ENCODE measurements around the gene KHNYN.

KHNYN gene

GRCh38 chr14:24439257-24439656 is 9.5 kb downstream of the KHNYN start:
- Histone ChIP-seq H3K4me1 (ENCODE audit: control insufficient read depth in 2 of 2, insufficient read depth in 1 of 2, low read depth in 1 of 2, low read length in 2 of 2) (peaks cover 3 to 11% of the 10 kb centered on the region in 2 donors), H2AK5ac (ENCODE audit: low read depth, low read length) (no peak overlapping the region), H3K4me3 (ENCODE audit: low read length in 2 of 2) (no peak overlapping the region), H2BK5ac (ENCODE audit: low read length) (no peak overlapping the region), H4K91ac (ENCODE audit: low read depth, low read length, poor library complexity) (no peak overlapping the region), H3K14ac (ENCODE audit: low read length) (no peak overlapping the region), H2AFZ (ENCODE audit: low read length) (no peak overlapping the region), H3K36me3 (replicated peaks in 1 of 2; ENCODE audit: control insufficient read depth in 2 of 2, insufficient read depth in 2 of 2, low read length in 2 of 2) (peaks cover 28 to 58% of the 10 kb centered on the region in 2 donors), H2BK15ac (ENCODE audit: low read length) (no peak overlapping the region), H2BK120ac (ENCODE audit: low read depth, low read length) (no peak overlapping the region), H3K18ac (ENCODE audit: low read length) (no peak overlapping the region), H3K9me3 (replicated peaks in 1 of 2; ENCODE audit: control insufficient read depth in 2 of 2, insufficient read depth in 1 of 2, low read depth in 1 of 2, low read length in 2 of 2) (no peaks in the 10 kb centered on the region), H3K9ac (ENCODE audit: low read depth, low read length, poor library complexity) (no peak overlapping the region), H3K4me2 (ENCODE audit: insufficient read depth, low read length, poor library complexity, severe bottlenecking) (no peak overlapping the region), H3K27ac (replicated peaks; ENCODE audit: low read length) (no peak overlapping the region), H3K4ac (ENCODE audit: low read length) (no peak overlapping the region), H3K27me3 (ENCODE audit: control insufficient read depth in 3 of 3, insufficient read depth in 3 of 3, low read depth in 1 of 3, low read length in 3 of 3) (no peaks in the 10 kb centered on the region), H3K79me1 (ENCODE audit: low read depth, low read length) (no peaks in the 10 kb centered on the region), H2BK12ac (ENCODE audit: low read length) (no peak overlapping the region), H4K8ac (ENCODE audit: low read depth, low read length) (no peak overlapping the region), H3K23ac (ENCODE audit: low read depth, low read length, poor library complexity) (no peak overlapping the region)
- DNase-seq (ENCODE audit: low spot score), result no peak
- no CpG with 5 or more reads among the region's 1 CpG for WGBS, 2 donors (ENCODE audit: extremely low coverage in 2 of 2, insufficient read length in 2 of 2, insufficient replicate concordance in 1 of 2)

GRCh38 chr14:24439830-24440605 is 10.3 kb downstream of the KHNYN start:
- Histone ChIP-seq H3K4me1 (ENCODE audit: control insufficient read depth in 2 of 2, insufficient read depth in 1 of 2, low read depth in 1 of 2, low read length in 2 of 2) (peaks cover 3 to 11% of the 10 kb centered on the region in 2 donors), H4K8ac (ENCODE audit: low read depth, low read length) (no peak overlapping the region), H2BK15ac (ENCODE audit: low read length) (no peak overlapping the region)

DNA sequence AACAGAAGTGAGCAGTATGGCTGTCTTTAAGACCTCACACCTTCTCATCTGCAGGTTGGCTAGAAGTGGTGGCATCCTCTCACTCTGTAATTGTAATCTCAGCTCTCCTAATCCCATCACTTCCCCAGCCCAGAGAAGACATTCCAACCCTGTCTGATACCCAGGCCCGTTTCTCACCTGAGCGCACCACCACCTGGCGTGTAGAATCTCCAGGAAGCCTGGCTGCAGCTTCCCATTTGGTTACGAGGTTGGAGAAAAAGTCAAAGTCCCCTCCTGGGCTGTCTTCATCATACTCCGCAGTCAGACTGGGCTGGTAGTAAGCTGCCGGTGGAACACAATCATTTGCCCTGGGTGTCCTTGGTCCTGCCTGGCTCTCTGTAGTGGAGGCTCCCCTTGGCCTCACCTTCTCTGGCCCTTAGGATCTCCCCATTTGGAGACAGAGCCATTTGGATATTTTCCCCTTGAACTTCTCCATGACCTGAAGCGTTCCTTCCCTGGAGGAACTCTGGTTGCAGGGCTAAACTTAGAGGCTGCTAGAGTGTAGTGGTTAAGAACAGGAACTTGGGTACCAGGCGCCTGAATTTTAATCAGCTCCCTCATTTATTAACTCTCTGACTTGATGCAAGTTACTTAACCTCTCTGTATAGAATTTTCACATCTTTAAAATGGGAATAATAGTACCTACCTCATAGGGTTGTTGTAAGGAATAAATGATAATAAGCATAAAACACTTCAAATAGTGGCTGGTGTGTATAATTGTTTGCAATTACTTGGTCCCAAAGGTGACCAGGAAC is 11.0 kb downstream of the KHNYN start:
- no peak overlapping the region for H2BK12ac ChIP-seq (ENCODE audit: low read length)
- no peak overlapping the region for H2BK15ac ChIP-seq (ENCODE audit: low read length)
- peak overlapping the region in 1 of 2 donors; percentile 80 for H3K4me3 ChIP-seq (ENCODE audit: low read length in 2 of 2)
- H3K9me3 ChIP-seq (replicated peaks in 1 of 2; ENCODE audit: control insufficient read depth in 2 of 2, insufficient read depth in 1 of 2, low read depth in 1 of 2, low read length in 2 of 2), result no peaks in the 10 kb centered on the region
- no peak overlapping the region for H3K4me2 ChIP-seq (ENCODE audit: insufficient read depth, low read length, poor library complexity, severe bottlenecking)
- H3K18ac ChIP-seq (ENCODE audit: low read length), result no peak overlapping the region
- H3K27me3 ChIP-seq (ENCODE audit: control insufficient read depth in 3 of 3, insufficient read depth in 3 of 3, low read depth in 1 of 3, low read length in 3 of 3), result no peaks in the 10 kb centered on the region
- H3K79me1 ChIP-seq (ENCODE audit: low read depth, low read length), result no peaks in the 10 kb centered on the region
- WGBS, 2 donors (ENCODE audit: extremely low coverage in 2 of 2, insufficient read length in 2 of 2, insufficient replicate concordance in 1 of 2), result no CpG with 5 or more reads among the region's 8 CpGs
- H3K14ac ChIP-seq (ENCODE audit: low read length), result no peak overlapping the region
- H3K4ac ChIP-seq (ENCODE audit: low read length), result no peak overlapping the region
- H3K23ac ChIP-seq (ENCODE audit: low read depth, low read length, poor library complexity), result no peak overlapping the region
- no peak for DNase-seq (ENCODE audit: low spot score)
- H2AFZ ChIP-seq (ENCODE audit: low read length), result no peak overlapping the region
- no peak overlapping the region for H2BK5ac ChIP-seq (ENCODE audit: low read length)
- no peak overlapping the region for H3K27ac ChIP-seq (replicated peaks; ENCODE audit: low read length)
- H3K4me1 ChIP-seq (ENCODE audit: control insufficient read depth in 2 of 2, insufficient read depth in 1 of 2, low read depth in 1 of 2, low read length in 2 of 2), result peaks cover 3 to 11% of the 10 kb centered on the region in 2 donors
- H3K36me3 ChIP-seq (replicated peaks in 1 of 2; ENCODE audit: control insufficient read depth in 2 of 2, insufficient read depth in 2 of 2, low read length in 2 of 2), result peaks cover 26 to 64% of the 10 kb centered on the region in 2 donors
- H4K91ac ChIP-seq (ENCODE audit: low read depth, low read length, poor library complexity), result no peak overlapping the region
- no peak overlapping the region for H2BK120ac ChIP-seq (ENCODE audit: low read depth, low read length)
- no peak overlapping the region for H4K8ac ChIP-seq (ENCODE audit: low read depth, low read length)
- no peak overlapping the region for H3K9ac ChIP-seq (ENCODE audit: low read depth, low read length, poor library complexity)
- H2AK5ac ChIP-seq (ENCODE audit: low read depth, low read length), result no peak overlapping the region

More at GRCh38 chr14:24439830-24440605, 10.3 kb downstream of the KHNYN start:
- no peak overlapping the region for H3K14ac ChIP-seq (ENCODE audit: low read length)
- H3K4me3 ChIP-seq (ENCODE audit: low read length in 2 of 2), result no peak overlapping the region
- H2BK5ac ChIP-seq (ENCODE audit: low read length), result no peak overlapping the region
- H2BK12ac ChIP-seq (ENCODE audit: low read length), result no peak overlapping the region
- no peak overlapping the region for H3K4ac ChIP-seq (ENCODE audit: low read length)
- H3K36me3 ChIP-seq (replicated peaks in 1 of 2; ENCODE audit: control insufficient read depth in 2 of 2, insufficient read depth in 2 of 2, low read length in 2 of 2), result peaks cover 28 to 65% of the 10 kb centered on the region in 2 donors
- no peak overlapping the region for H3K27ac ChIP-seq (replicated peaks; ENCODE audit: low read length)
- H3K4me2 ChIP-seq (ENCODE audit: insufficient read depth, low read length, poor library complexity, severe bottlenecking), result no peak overlapping the region
- DNase-seq (ENCODE audit: low spot score), result no peak
- no peak overlapping the region for H2AK5ac ChIP-seq (ENCODE audit: low read depth, low read length)
- no peak overlapping the region for H3K9ac ChIP-seq (ENCODE audit: low read depth, low read length, poor library complexity)
- H3K27me3 ChIP-seq (ENCODE audit: control insufficient read depth in 3 of 3, insufficient read depth in 3 of 3, low read depth in 1 of 3, low read length in 3 of 3), result no peaks in the 10 kb centered on the region
- H4K91ac ChIP-seq (ENCODE audit: low read depth, low read length, poor library complexity), result no peak overlapping the region
- no peaks in the 10 kb centered on the region for H3K79me1 ChIP-seq (ENCODE audit: low read depth, low read length)
- no peak overlapping the region for H3K18ac ChIP-seq (ENCODE audit: low read length)
- peak overlapping the region; percentile 25 for H3K23ac ChIP-seq (ENCODE audit: low read depth, low read length, poor library complexity)
- no CpG with 5 or more reads among the region's 15 CpGs for WGBS, 2 donors (ENCODE audit: extremely low coverage in 2 of 2, insufficient read length in 2 of 2, insufficient replicate concordance in 1 of 2)
- H3K9me3 ChIP-seq (replicated peaks in 1 of 2; ENCODE audit: control insufficient read depth in 2 of 2, insufficient read depth in 1 of 2, low read depth in 1 of 2, low read length in 2 of 2), result no peaks in the 10 kb centered on the region
- no peak overlapping the region for H2BK120ac ChIP-seq (ENCODE audit: low read depth, low read length)
- no peak overlapping the region for H2AFZ ChIP-seq (ENCODE audit: low read length)

DNA sequence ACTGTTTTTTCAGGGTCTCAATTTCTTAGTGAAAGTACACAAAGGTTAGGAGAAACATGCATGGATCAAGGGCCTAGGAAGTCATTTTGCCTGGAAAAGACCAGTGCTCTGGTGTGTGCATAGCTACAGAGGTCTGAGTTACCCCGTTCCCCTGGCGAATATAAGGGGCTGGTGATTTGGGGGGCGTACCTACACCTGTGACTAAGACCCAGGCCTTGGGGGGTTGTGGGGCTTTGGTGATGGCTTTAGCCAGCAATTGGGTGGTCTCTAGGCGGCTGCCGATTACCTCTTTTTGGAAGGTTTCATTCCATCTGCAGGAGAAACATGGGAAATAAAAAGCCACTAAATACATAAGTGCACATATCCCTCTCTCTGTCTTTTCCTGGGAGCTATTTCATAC is 11.7 kb downstream of the KHNYN start:
- Histone ChIP-seq H4K8ac (ENCODE audit: low read depth, low read length) (no peak overlapping the region), H2BK15ac (ENCODE audit: low read length) (no peak overlapping the region), H2AK5ac (ENCODE audit: low read depth, low read length) (no peak overlapping the region), H4K91ac (ENCODE audit: low read depth, low read length, poor library complexity) (no peak overlapping the region), H3K36me3 (replicated peaks in 1 of 2; ENCODE audit: control insufficient read depth in 2 of 2, insufficient read depth in 2 of 2, low read length in 2 of 2) (peaks cover 23 to 58% of the 10 kb centered on the region in 2 donors), H3K4me3 (ENCODE audit: low read length in 2 of 2) (peak overlapping the region; percentile 80 to 94), H3K9ac (ENCODE audit: low read depth, low read length, poor library complexity) (no peak overlapping the region), H3K79me1 (ENCODE audit: low read depth, low read length) (no peaks in the 10 kb centered on the region), H3K9me3 (replicated peaks in 1 of 2; ENCODE audit: control insufficient read depth in 2 of 2, insufficient read depth in 1 of 2, low read depth in 1 of 2, low read length in 2 of 2) (no peaks in the 10 kb centered on the region), H2BK5ac (ENCODE audit: low read length) (no peak overlapping the region), H3K4me1 (ENCODE audit: control insufficient read depth in 2 of 2, insufficient read depth in 1 of 2, low read depth in 1 of 2, low read length in 2 of 2) (peaks cover 3 to 11% of the 10 kb centered on the region in 2 donors), H3K4me2 (ENCODE audit: insufficient read depth, low read length, poor library complexity, severe bottlenecking) (peak overlapping the region; percentile 85), H3K27me3 (ENCODE audit: control insufficient read depth in 3 of 3, insufficient read depth in 3 of 3, low read depth in 1 of 3, low read length in 3 of 3) (no peaks in the 10 kb centered on the region), H2AFZ (ENCODE audit: low read length) (peak overlapping the region; percentile 91), H3K18ac (ENCODE audit: low read length) (no peak overlapping the region), H2BK120ac (ENCODE audit: low read depth, low read length) (no peak overlapping the region), H3K27ac (replicated peaks; ENCODE audit: low read length) (no peak overlapping the region), H3K4ac (ENCODE audit: low read length) (no peak overlapping the region), H3K23ac (ENCODE audit: low read depth, low read length, poor library complexity) (no peak overlapping the region), H2BK12ac (ENCODE audit: low read length) (no peak overlapping the region), H3K14ac (ENCODE audit: low read length) (no peak overlapping the region)
- no CpG with 5 or more reads among the region's 5 CpGs for WGBS, 2 donors (ENCODE audit: extremely low coverage in 2 of 2, insufficient read length in 2 of 2, insufficient replicate concordance in 1 of 2)
- no peak for DNase-seq (ENCODE audit: low spot score)
